ENCODE results near the gene SMARCD2.
"Not testable (repeated sequence)": the region's sequence is repeated elsewhere in the genome, so short reads cannot be mapped to it uniquely, and the experiment has no call there.

DNA sequence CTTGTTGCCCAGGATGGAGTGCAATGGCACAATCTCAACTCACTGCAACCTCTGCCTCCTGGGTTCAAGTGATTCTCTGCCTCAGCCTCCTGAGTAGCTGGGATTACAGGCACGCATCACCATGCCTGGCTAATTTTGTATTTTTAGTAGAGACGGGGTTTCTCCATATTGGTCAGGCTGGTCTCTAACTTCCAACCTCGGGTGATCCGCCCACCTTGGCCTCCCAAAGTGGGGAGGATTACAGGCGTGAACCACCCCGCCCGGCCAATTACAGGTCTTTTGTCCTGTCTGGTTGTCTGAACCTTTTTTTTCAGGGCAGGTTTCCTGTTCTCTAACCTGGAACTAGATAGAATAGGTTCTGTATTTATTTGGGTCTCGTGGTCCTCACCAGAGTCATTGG lies 13.9 kb upstream of the SMARCD2 start:
- TF ChIP-seq, protein P1, sequence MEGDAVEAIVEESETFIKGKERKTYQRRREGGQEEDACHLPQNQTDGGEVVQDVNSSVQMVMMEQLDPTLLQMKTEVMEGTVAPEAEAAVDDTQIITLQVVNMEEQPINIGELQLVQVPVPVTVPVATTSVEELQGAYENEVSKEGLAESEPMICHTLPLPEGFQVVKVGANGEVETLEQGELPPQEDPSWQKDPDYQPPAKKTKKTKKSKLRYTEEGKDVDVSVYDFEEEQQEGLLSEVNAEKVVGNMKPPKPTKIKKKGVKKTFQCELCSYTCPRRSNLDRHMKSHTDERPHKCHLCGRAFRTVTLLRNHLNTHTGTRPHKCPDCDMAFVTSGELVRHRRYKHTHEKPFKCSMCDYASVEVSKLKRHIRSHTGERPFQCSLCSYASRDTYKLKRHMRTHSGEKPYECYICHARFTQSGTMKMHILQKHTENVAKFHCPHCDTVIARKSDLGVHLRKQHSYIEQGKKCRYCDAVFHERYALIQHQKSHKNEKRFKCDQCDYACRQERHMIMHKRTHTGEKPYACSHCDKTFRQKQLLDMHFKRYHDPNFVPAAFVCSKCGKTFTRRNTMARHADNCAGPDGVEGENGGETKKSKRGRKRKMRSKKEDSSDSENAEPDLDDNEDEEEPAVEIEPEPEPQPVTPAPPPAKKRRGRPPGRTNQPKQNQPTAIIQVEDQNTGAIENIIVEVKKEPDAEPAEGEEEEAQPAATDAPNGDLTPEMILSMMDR (IDR thresholded peaks at IDR 0.05), result not testable (repeated sequence)
- not testable (repeated sequence) for TF ChIP-seq POLR2A (IDR thresholded peaks at IDR 0.05)
